ENCODE results near the gene STRADB.
"Not testable (repeated sequence)": the region's sequence is repeated elsewhere in the genome, so short reads cannot be mapped to it uniquely, and the experiment has no call there.

The STRADB gene, protein sequence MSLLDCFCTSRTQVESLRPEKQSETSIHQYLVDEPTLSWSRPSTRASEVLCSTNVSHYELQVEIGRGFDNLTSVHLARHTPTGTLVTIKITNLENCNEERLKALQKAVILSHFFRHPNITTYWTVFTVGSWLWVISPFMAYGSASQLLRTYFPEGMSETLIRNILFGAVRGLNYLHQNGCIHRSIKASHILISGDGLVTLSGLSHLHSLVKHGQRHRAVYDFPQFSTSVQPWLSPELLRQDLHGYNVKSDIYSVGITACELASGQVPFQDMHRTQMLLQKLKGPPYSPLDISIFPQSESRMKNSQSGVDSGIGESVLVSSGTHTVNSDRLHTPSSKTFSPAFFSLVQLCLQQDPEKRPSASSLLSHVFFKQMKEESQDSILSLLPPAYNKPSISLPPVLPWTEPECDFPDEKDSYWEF

DNA sequence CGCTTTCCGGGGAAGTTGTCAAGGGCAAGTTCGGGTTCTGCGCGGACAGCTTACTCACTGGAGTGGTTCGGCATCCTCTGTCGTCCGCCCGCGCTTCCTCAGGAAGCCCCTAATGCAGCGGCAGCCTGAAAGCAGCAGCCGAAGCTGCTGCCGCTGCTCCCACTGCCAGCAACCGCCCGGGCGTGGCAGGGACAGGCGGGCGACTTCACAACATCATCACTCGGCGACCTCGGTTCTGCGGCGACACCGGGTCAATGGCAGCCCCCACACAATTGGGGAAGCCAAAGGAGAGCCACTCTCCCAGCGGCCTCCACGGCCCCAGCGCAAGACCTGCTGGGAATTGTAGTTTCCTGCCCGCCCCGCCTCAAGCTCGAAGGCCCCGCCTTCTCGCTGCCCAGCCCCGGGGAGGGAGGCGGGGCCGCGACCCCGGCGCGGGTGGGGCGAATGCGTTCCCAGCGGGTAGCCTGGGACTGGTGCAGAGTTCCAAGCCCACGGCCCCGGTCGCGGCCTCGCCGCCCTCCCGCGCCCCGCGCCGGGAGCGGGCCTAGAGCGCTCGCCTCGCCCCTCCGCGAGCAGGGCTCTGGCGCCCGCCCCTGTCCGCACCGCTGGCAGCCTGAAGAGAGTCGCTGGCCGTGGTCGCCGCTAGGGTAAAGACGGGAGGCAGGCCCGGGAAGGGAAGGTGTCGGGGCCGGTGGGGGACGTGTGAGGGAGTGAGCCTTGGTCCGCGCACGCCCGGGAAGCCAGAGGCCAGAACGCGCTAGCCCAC lies at the start of gene STRADB, which contains the start of gene TRAK2:
Gene STRADB, plus strand, starts transcription at position 449 of the 766 bp plus-strand sequence. CDS start 3,101 bp downstream, outside the sequence.
Gene TRAK2, minus strand, starts transcription at position 167 of the 766 bp plus-strand sequence. CDS start 30,951 bp downstream, outside the sequence.
- FAIRE-seq, result peak; percentile 20

DNA sequence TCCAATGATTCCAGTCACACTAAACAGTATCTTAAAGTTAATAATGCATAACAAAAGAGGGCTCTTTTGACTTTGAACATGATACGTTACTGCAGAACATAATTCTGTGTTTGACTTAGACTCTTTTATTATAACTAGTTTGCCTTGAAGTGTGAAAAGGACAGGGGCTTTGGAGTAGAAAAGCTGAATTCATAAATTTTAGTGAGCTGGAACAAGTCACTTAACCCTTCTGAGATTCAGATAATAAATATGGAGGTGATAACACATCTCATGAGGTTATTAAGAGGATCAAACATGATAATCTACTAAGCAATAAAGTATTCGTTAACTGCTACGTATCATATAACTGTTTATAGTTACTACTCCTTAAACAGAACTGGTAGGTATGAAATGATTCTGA lies 49.7 kb upstream of the STRADB start:
- FAIRE-seq, result no peak

DNA sequence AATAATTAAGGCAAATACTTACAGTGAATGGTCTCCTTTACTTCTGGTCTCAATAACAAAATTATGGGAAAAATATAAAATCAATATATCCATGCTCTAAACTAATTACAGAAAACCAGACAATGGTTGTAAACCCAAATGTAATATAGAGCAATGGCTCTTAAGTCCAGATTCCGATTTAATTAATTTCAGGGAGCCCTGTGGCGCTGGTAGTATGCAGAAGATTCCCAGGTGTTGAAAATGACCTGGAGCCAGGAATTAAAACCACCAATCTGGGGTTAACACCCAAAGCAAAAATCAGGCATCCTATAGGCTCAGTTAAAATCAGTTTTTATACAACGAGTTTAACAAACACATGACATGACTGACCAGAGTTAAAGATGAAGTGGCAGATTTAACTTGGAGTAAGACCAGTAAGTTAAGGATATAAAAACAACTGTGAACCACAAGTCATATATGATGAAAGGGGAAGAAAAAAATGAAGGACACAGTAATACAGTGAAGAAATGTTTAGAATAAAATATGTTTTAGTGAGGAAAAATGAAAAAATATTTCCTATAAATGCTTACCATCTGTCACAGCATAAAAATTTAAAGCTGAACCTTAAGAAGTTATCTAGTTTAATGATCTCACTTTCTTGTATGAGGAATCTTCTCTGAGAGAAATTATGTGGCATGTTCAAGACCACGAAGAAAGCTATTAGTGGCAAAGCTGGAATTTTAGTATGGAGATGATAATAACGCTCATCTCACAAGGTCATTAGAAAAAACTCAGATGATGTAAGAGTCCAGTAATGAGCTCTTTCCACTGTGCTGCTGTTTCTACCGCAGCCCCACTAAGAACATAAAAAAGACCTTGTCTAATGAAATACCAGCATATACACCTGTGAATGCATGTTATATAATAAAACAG lies 48.6 kb upstream of the STRADB start:
- FAIRE-seq, result no peak

DNA sequence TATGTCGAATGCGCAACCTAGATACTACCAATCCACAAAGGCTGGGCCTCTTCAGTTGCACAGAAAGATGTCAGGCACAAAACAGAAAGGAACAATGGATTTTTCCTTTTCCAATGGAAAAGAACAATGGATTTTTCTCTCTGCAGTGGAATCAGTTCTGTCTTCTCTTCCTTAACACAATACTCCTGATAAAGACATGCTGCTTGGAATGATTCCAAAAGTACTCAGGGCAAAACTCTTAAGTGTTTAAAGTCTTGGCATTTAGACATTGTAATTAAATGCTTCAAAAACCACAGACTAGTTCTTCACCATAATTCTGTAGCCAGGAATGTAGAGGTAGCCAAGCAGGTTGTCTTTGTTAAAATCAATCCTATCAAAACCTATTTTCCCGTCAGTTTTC lies 47.7 kb upstream of the STRADB start:
- no peak for FAIRE-seq

DNA sequence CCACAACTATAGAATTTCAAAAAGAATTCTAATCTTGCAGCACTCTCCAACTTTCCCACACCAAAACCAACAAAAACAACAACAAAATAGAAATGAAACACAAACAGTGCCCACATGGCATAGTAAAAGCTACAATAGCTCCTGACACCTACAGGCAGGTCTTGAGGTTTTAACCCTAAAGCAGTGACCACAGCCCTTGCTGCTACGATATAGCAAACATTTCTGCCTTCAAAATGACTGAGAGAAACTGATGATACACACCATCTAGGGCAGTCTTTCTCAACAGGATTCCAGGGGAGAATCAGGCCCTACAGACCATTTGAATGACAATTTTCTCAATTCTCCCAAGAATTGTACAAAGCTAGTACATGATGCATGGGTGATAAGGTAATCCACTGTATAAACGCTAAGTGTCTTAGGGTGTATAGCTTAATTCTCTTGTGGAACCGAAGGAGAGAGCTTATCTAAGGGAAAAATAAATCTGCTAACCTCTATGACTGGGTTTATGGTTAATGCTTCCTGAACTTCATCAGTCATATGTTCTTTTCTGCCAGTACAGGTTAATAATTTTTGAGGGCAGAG lies 46.8 kb upstream of the STRADB start:
- FAIRE-seq, result no peak

DNA sequence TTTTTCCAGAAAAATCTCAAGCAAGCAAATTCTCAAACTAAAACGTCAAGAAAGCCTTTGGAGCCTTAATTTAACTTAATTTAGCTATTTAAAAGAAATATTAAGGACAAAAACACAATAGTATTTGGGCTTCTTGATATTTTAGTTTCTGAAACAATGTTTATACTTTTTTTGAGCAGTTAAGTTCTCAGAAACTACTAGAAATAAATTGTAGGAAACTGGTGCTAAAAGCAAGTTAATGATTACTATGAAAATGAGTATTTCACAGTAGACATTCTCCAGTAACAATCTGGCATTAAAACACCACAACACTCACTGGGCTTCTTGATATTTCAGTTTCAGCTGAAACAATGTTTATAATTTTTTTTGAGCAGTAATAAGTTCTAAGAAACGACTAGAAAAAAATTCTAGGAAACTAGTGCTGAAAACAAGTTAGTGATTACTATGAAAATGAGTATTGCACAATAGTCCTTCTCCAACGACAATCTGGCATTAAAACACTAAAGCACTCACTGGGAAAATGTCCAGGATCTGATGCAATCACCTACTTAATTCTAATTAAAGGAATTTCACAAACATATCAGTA lies 45.4 kb upstream of the STRADB start:
- no peak for FAIRE-seq

DNA sequence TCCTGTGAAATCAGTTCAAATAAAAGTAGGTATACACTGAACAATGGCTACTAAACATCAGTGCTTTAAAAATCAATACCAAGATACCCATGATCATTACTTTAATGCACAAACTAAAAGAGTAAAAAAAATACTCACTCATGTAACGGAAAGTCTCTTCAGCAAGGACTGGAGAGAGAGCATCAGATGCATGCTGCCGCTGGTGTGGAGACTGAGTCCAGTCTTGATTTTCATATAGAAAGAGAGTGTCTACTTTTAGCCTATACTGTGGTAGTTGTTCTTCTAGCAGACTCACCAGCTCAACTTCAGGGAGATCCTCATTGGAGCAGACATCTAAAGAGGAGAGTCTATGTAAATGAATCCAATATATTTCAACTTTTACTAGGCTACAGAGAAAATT lies 44.3 kb upstream of the STRADB start:
- FAIRE-seq, result no peak

DNA sequence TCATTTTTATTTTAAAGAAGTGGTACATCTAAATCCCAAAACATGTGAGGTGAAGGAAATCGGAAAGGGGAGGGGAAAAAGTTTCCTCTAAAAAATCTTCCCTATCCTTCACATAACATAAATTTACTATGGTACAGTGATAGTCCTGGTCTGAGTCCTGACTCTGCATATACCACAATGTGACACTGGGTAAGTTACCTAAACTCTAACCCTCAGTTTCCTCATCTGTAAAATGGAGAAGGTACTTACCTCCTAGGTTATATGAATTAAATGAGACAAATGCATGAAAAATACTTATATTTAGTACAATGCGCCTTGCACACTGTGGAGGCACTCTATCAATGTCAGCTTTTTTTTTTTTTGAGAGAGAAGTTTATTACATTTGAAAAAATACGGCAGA lies 42.6 kb upstream of the STRADB start:
- FAIRE-seq, result no peak

DNA sequence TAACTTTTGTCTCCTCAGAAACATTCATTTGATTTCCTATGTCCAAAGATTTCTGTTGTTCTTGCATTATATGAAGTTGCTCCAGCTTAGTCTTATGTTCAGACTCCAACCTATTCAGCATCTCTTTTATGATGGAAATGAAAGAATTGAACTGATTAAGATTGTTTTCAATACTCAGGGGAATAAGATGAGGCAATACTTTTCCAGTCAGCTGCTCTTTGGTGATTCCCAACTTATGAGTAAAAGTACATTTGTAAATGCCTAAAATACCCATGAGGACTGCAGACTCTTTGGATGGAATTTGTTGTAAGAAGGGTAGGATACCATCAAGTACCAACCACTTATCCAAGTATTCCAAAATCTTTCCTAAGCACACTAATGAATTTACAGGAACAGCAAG lies 40.1 kb upstream of the STRADB start:
- FAIRE-seq, result no peak

DNA sequence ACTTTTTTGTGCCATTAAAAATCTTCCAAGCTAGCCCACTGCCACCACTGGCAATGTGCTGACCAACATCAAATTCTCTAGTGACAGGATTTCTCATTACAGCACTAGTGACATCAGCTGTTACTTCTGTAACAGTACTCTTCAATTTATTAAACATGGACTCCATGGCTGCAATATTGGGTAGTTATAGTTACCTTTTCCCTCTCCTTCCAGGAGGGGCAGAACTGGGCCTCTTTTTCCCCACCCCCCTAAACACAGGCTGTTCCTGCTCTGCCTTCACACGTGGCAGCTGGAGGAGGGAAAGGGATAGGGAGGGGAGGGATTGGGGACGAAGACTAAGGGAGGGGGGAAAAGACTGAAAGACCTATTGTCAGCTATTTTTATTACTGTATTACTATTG lies 38.4 kb upstream of the STRADB start:
- FAIRE-seq, result no peak

DNA sequence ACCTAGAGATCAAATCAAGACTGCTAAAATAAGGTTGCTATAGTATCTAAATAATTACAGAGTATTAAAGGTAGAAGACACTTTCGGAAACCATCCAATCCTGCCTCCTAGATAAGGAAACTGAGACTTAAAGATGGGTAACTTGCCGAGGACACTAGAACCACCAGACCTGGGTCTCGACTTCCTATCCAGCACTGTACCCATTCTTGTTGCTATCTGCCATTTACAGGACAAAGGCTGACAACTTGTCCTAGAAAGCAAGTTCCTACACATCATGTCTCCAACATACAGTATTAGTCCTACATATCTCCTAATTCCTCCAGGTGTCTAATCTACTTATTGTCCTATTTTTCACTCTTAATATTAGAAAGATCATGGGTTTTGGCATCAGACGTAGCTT lies 38.0 kb upstream of the STRADB start:
- no peak for FAIRE-seq

DNA sequence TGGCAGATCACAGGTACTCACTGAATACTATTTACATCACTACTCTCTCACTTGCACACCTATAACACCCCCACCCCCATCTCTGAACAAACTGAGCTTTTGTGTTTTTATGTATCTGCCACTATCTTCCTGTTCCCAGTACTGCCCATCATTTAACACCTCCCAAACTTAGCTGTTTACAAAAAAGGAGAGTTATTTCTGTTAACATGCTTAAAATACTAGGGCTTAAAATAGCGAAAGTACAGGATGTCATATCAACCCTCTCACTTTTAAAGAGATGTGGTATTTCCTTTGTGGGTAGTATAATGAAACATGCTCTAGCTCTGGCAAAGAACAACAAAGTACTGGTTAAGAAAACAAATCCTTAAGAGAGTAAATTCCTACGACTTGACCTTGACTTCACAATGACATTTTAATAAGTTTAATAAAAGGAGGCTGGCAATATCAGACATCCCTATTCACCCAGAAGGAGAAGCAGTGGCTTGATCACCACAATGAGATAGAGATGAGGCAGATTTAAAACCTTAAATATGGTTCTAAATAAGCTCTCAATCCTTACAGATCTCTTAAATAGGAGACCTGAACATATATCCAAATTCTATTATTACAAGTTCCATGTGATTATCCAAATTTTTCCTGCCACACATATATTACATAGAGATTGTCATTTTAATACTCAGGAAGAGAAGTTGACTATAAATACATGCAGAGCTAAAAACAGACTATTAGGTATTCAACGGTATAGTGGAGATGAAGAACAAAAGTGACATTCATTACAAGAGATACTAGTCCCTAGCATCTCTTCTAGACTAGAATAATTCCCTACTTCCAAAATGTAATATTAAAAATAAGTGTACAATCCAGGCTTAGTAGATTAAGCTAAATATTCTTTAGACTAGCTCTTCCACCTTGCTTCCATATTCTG lies 37.2 kb upstream of the STRADB start:
- FAIRE-seq, result no peak

DNA sequence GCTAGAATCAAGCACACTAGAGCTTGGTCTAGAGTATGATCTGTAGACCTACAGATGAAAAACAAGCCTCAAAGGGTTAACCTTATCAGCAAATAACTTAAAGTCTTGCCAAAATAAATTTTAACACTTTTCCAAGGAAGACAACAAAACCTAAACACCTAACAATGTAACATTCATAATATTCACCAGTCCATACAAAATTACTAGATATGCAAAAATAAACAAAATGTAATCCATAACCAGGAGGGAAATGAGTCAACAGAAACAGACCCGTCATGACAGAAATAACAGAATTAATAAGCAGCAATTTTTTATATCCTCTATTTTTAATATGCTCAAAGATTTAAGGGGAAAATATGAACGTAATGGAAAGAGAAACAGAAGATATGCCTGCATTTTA lies 36.4 kb upstream of the STRADB start:
- FAIRE-seq, result no peak

DNA sequence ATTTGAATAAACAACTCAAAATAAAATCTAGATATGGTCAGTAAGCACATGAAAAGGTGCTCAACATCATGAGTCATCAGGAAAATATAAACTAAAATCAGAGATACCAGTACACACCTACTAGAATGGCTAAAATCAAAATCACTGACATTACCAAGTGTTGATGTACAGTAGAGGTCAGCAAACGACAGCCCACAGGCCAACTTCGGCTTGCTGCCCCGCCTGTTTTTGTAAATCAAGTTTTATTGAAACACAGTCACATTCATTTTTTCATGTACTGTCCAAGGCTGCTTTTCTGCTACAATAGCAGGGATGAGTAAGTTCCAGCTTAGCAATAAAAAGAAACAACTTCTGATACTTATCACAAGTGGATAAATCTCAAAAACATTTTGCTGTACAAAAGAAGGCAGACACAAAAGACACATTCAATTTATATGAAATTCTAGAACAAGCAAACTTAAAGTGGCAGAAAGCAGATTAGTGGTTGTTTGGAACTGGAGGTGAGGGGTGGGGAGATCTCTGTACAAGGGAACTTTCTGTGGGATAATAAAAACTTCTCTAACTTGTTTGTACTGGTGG lies 32.4 kb upstream of the STRADB start:
- FAIRE-seq, result no peak

DNA sequence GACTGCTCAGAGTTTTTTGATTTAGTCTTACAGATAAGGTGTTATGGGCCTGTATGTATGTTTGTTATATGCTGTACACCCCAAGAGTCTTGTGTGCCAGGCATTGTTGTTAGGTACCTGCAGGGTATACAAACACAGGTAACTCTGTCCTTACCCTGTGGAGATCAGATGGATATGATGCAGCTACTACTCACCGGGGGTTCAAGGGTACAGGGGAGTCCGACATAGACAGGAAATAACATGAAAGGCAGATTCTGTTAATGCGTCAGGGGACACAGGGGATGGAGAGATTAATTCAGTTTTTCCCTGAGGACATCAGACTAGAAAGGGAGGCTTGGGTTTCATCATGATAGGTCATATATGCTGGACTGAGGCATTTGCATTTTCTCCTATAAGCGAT lies 31.6 kb upstream of the STRADB start:
- FAIRE-seq, result no peak

DNA sequence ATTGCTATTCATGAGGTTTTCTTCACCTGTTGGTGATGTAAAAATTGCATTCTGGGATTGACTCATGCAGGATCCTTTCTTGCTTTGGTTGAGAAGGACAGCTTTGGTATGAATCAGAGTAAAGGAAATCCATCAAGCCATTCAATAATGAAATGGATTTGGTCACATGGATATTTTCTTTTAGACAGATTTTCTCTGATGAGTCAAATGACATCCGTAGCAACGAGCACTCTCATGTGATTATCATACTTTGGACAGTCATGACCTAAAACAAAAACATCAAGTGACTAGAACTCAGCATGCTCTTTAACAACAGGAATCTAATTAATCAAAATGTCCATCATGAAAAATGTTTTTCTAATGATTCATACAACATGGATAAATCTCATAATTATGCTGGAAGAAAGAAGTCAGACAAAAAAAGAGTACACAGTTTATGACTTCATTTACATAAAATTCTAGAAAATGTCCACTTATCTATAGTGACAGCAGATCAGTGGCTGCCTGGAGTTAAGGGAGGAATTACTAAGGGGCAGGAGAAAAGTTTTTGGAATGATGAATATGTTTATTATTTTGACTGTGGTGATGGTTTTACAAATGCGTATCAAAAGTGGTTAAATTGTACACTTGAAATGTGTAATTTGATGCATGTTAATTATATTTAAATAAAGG lies 31.0 kb upstream of the STRADB start:
- no peak for FAIRE-seq

DNA sequence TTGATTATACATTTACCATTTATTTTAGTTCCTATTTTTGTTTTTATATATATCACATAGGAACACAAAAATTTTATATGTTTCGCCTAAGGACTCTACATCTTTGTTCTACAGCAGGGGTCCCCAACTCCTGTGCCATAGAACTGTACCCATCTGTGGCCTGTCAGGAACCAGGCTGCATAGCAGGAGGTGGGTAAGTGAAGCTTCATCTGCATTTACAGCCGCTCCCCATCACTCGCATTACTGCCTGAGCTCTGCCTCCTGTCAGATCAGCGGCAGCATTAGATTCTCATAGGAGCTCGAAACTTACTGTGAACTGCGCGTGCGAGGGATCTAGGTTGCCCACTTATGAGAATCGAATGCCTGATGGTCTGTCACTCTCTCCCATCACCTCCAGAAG lies 25.6 kb upstream of the STRADB start:
- no peak for FAIRE-seq

DNA sequence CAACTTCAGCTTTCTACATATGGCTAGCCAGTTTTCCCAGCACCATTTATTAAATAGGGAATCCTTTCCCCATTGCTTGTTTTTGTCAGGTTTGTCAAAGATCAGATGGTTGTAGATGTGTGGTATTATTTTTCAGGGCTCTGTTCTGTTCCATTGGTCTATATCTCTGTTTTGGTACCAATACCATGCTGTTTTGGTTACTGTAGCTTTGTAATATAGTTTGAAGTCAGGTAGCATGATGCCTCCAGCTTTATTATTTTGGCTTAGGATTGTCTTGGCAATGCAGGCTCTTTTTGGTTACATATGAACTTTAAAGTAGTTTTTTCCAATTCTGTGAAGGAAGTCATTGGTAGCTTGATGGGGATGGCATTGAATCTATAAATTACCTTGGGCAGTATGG lies 23.2 kb upstream of the STRADB start:
- FAIRE-seq, result not testable (repeated sequence)

DNA sequence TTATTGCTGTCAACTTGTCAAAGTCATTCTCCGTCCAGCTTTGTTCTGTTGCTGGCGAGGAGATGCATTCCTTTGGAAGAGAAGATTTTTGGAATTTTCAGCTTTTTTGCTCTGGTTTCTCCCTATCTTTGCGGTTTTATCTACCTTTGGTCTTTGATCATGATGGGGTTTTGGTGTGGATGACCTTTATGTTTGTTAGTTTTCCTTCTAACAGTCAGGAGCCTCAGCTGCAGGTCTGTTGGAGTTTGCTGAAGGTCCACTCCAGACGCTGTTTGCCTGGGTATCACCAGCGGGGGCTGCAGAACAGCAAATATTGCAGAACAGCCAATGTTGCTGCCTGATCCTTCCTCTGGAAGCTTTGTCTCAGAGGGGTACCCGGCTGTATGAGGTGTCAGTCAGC lies 21.7 kb upstream of the STRADB start:
- not testable (repeated sequence) for FAIRE-seq

DNA sequence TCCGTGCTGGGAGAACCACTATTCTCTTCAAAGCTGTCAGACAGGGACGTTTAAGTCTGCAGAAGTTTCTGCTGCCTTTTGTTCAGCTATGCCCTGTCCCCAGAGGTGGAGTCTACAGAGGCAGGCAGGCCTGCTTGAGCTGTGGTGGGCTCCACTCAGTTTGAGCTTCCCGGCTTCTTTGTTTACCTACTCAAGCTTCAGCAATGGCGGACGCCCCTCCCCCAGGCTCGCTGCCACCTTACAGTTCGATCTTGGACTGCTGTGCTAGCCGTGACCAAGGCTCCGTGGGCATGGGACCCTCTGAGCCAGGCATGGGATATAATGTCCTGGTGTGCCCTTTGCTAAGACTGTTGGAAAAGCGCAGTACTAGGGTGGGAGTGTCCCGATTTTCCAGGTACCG lies 21.2 kb upstream of the STRADB start:
- not testable (repeated sequence) for FAIRE-seq

Data from TTC549 (cell line).